ENCODE measurements around the gene GMIP.

DNA sequence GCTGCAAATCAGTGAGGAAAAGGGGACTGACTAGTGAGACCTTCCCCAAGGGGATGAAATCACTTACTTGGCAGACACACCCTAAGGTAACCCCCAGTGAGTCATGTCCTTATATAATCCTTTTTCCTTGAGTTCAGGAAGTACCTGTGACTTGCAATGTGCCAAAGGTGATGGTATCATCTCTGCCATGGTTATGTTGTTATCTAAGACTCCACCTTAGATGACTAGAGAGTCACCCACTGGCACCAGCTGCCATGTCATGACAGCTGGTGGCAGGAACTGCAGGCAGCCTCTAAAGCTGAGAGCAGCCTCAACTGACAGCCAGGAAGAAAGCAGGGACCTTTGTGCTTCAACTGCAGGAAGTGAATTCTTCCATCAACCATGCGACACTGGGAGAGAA lies 37.4 kb downstream of the GMIP start:
- TF ChIP-seq POLR2A (IDR thresholded peaks at IDR 0.05): no peak
- no peak for TF ChIP-seq CTCF (IDR thresholded peaks at IDR 0.05)

Data from vagina (tissue), 2 donors.